ENCODE results near the gene CARMIL1. TPM values are rescaled to one million over a fixed set of nuclear protein-coding genes. Genes with fewer than 3 reads are reported as not detected.
"Not testable (repeated sequence)": the region's sequence is repeated elsewhere in the genome, so short reads cannot be mapped to it uniquely, and the experiment has no call there.

Gene CARMIL1
- total RNA-seq, 2 experiments from 2014 or later, result 6.0 to 6.8 TPM

- DNase-seq, result no peak
- no peaks in the 10 kb centered on the region for H3K9me3 Mint-ChIP-seq
- peaks cover 5% of the 10 kb centered on the region for H3K36me3 Mint-ChIP-seq
- POLR2A ChIA-PET, result no interaction called here
- H3K4me1 Mint-ChIP-seq, result no peaks in the 10 kb centered on the region
- no peaks in the 10 kb centered on the region for H3K27me3 Mint-ChIP-seq
- no peak overlapping the region for H3K27ac Mint-ChIP-seq
- ATAC-seq (ENCODE audit: low read depth), result no peak
- H3K4me3 Mint-ChIP-seq, result no peak overlapping the region
Measured at GRCh38 chr6:25427549-25427948, 148.4 kb downstream of the CARMIL1 start.

- POLR2A ChIA-PET, result no interaction called here
- no peaks in the 10 kb centered on the region for H3K4me1 Mint-ChIP-seq
- DNase-seq (no peak), ATAC-seq (ENCODE audit: low read depth) (no peak)
- peaks cover 3% of the 10 kb centered on the region for H3K36me3 Mint-ChIP-seq
- H3K4me3 Mint-ChIP-seq, result no peak overlapping the region
- H3K27ac Mint-ChIP-seq, result no peak overlapping the region
- no peaks in the 10 kb centered on the region for H3K27me3 Mint-ChIP-seq
- no peaks in the 10 kb centered on the region for H3K9me3 Mint-ChIP-seq
Measured at GRCh38 chr6:25428758-25429317, 149.7 kb downstream of the CARMIL1 start.

- Mint-ChIP-seq H3K9me3 (no peaks in the 10 kb centered on the region), H3K27ac (no peak overlapping the region), H3K27me3 (no peaks in the 10 kb centered on the region), H3K4me3 (no peak overlapping the region), H3K4me1 (no peaks in the 10 kb centered on the region), H3K36me3 (peaks cover 3% of the 10 kb centered on the region)
- ATAC-seq (ENCODE audit: low read depth) (no peak), DNase-seq (no peak)
- POLR2A ChIA-PET, result no interaction called here
Measured at GRCh38 chr6:25431306-25431974, 152.3 kb downstream of the CARMIL1 start.

- Mint-ChIP-seq H3K4me1 (no peaks in the 10 kb centered on the region), H3K27ac (no peak overlapping the region), H3K36me3 (peaks cover 3% of the 10 kb centered on the region), H3K27me3 (no peaks in the 10 kb centered on the region), H3K4me3 (no peak overlapping the region), H3K9me3 (no peaks in the 10 kb centered on the region)
- DNase-seq, result no peak
- ATAC-seq (ENCODE audit: low read depth), result no peak
- POLR2A ChIA-PET, result no interaction called here
Measured at GRCh38 chr6:25431975-25432307, 152.8 kb downstream of the CARMIL1 start.

GRCh38 chr6:25434921-25435320 is 155.7 kb downstream of the CARMIL1 start:
- Mint-ChIP-seq H3K36me3 (peaks cover 2% of the 10 kb centered on the region), H3K4me1 (no peaks in the 10 kb centered on the region), H3K27ac (no peak overlapping the region), H3K4me3 (no peak overlapping the region), H3K27me3 (no peaks in the 10 kb centered on the region), H3K9me3 (no peaks in the 10 kb centered on the region)
- no peak for ATAC-seq (ENCODE audit: low read depth)
- POLR2A ChIA-PET, result no interaction called here
- DNase-seq, result no peak

GRCh38 chr6:25435416-25435985 is 156.3 kb downstream of the CARMIL1 start:
- Mint-ChIP-seq H3K36me3 (peaks cover 2% of the 10 kb centered on the region), H3K4me1 (no peaks in the 10 kb centered on the region)
- POLR2A ChIA-PET, result no interaction called here

GRCh38 chr6:25436760-25437159 is 157.6 kb downstream of the CARMIL1 start:
- POLR2A ChIA-PET, result no interaction called here
- H3K36me3 Mint-ChIP-seq, result no peaks in the 10 kb centered on the region
- no peak for ATAC-seq (ENCODE audit: low read depth)
- no peaks in the 10 kb centered on the region for H3K27me3 Mint-ChIP-seq
- no peak overlapping the region for H3K27ac Mint-ChIP-seq
- DNase-seq, result no peak
- peaks cover 5% of the 10 kb centered on the region for H3K4me1 Mint-ChIP-seq
- H3K4me3 Mint-ChIP-seq, result no peak overlapping the region
- H3K9me3 Mint-ChIP-seq, result no peaks in the 10 kb centered on the region

More at GRCh38 chr6:25435416-25435985, 156.3 kb downstream of the CARMIL1 start:
- no peaks in the 10 kb centered on the region for H3K9me3 Mint-ChIP-seq
- ATAC-seq (ENCODE audit: low read depth) (no peak), DNase-seq (no peak)
- no peaks in the 10 kb centered on the region for H3K27me3 Mint-ChIP-seq
- no peak overlapping the region for H3K27ac Mint-ChIP-seq
- no peak overlapping the region for H3K4me3 Mint-ChIP-seq

GRCh38 chr6:25439368-25439767 is 160.2 kb downstream of the CARMIL1 start:
- Mint-ChIP-seq H3K4me1 (peaks cover 12% of the 10 kb centered on the region), H3K27ac (no peak overlapping the region), H3K4me3 (no peak overlapping the region), H3K36me3 (peaks cover 3% of the 10 kb centered on the region), H3K9me3 (no peaks in the 10 kb centered on the region), H3K27me3 (no peaks in the 10 kb centered on the region)
- POLR2A ChIA-PET, result no interaction called here
- DNase-seq (no peak), ATAC-seq (ENCODE audit: low read depth) (no peak)

GRCh38 chr6:25441663-25442270 is 162.6 kb downstream of the CARMIL1 start:
- DNase-seq (no peak), ATAC-seq (ENCODE audit: low read depth) (peak; percentile 54)
- no peak overlapping the region for H3K4me3 Mint-ChIP-seq
- no peaks in the 10 kb centered on the region for H3K27me3 Mint-ChIP-seq
- POLR2A ChIA-PET, result interaction anchor here (0.7 to 1.0 kb wide), 2 partner anchors 37 to 75 kb away, joined by 3 read pairs; no protein-coding TSS in a partner anchor
- H3K27ac Mint-ChIP-seq, result peak overlapping the region; percentile 28
- peaks cover 6% of the 10 kb centered on the region for H3K9me3 Mint-ChIP-seq
- H3K36me3 Mint-ChIP-seq, result peaks cover 16% of the 10 kb centered on the region
- peaks cover 12% of the 10 kb centered on the region for H3K4me1 Mint-ChIP-seq

- Mint-ChIP-seq H3K4me1 (peaks cover 21% of the 10 kb centered on the region), H3K27me3 (no peaks in the 10 kb centered on the region), H3K9me3 (peaks cover 6% of the 10 kb centered on the region), H3K36me3 (peaks cover 18% of the 10 kb centered on the region), H3K4me3 (no peak overlapping the region), H3K27ac (no peak overlapping the region)
- POLR2A ChIA-PET, result no interaction called here
- DNase-seq, result no peak
- ATAC-seq (ENCODE audit: low read depth), result no peak
Measured at GRCh38 chr6:25442898-25443297, 163.7 kb downstream of the CARMIL1 start.

- ATAC-seq (ENCODE audit: low read depth); H3K27me3 Mint-ChIP-seq; H3K9me3 Mint-ChIP-seq; H3K4me3 Mint-ChIP-seq; H3K27ac Mint-ChIP-seq; DNase-seq; POLR2A ChIA-PET: not testable (repeated sequence)
- H3K4me1 Mint-ChIP-seq, result peaks cover 26% of the 10 kb centered on the region
- H3K36me3 Mint-ChIP-seq, result peaks cover 19% of the 10 kb centered on the region
Measured at GRCh38 chr6:25444521-25444920, 165.3 kb downstream of the CARMIL1 start.

- POLR2A ChIA-PET, result no interaction called here
- Mint-ChIP-seq H3K4me3 (no peak overlapping the region), H3K27ac (no peak overlapping the region), H3K9me3 (peaks cover 6% of the 10 kb centered on the region), H3K4me1 (peaks cover 21% of the 10 kb centered on the region), H3K36me3 (peaks cover 21% of the 10 kb centered on the region), H3K27me3 (no peaks in the 10 kb centered on the region)
- ATAC-seq (ENCODE audit: low read depth) (no peak), DNase-seq (no peak)
Measured at GRCh38 chr6:25446830-25447569, 167.8 kb downstream of the CARMIL1 start.

- Mint-ChIP-seq H3K9me3 (peaks cover 6% of the 10 kb centered on the region), H3K4me1 (peaks cover 18% of the 10 kb centered on the region), H3K36me3 (peaks cover 21% of the 10 kb centered on the region), H3K27ac (peak overlapping the region; percentile 36), H3K4me3 (no peak overlapping the region), H3K27me3 (no peaks in the 10 kb centered on the region)
- POLR2A ChIA-PET, result no interaction called here
- ATAC-seq (ENCODE audit: low read depth) (peak; percentile 42), DNase-seq (no peak)
Measured at GRCh38 chr6:25447570-25447929, 168.4 kb downstream of the CARMIL1 start.
